Muscle layer of colon (tissue), 2 donors: Measurements from ENCODE around the gene ARNT2.

ENCODE experiments used
- H3K27ac ChIP-seq: one replicate; pipeline ENCODE4 v1.7.0; 2013; ENCODE audit warnings: low read depth, mild to moderate bottlenecking, low read length, moderate library complexity
- H3K27me3 ChIP-seq, 2 donors: one replicate each; pipeline ENCODE4 v1.7.0; 2013; ENCODE audit warnings: low read length in 2 of 2, mild to moderate bottlenecking in 2 of 2; ENCODE audit not compliant: insufficient read depth in 2 of 2, control insufficient read depth in 1 of 2
- H3K36me3 ChIP-seq: one replicate; pipeline ENCODE4 v1.7.0; 2013; ENCODE audit warnings: mild to moderate bottlenecking, low read length; ENCODE audit not compliant: insufficient read depth
- H3K4me1 ChIP-seq: one replicate; pipeline ENCODE4 v1.7.0; 2013; ENCODE audit warnings: mild to moderate bottlenecking, low read length; ENCODE audit not compliant: insufficient read depth
- H3K4me3 ChIP-seq, 2 donors: one replicate each; pipeline ENCODE4 v1.7.0; 2013; ENCODE audit warnings: low read length in 2 of 2, low read depth in 1 of 2, mild to moderate bottlenecking in 1 of 2, moderate library complexity in 1 of 2
- H3K9ac ChIP-seq: one replicate; pipeline ENCODE4 v1.7.0; 2013; ENCODE audit warnings: low read length
- H3K9me3 ChIP-seq: one replicate; pipeline ENCODE4 v1.7.0; 2013; ENCODE audit warnings: mild to moderate bottlenecking, low read length
- donor health status: abdominal sarcoma.
- donor health status: Adenocarcinoma of cecum.

The ARNT2 gene

GRCh38 chr15:80618685-80619400, 214.7 kb downstream of the ARNT2 start:
- H3K9me3 ChIP-seq: no peaks in the 10 kb centered on the region
- H3K27me3 ChIP-seq: no peaks in the 10 kb centered on the region
- no peak overlapping the region for H3K9ac ChIP-seq
- no peak overlapping the region for H3K27ac ChIP-seq
- H3K4me3 ChIP-seq: no peak overlapping the region
- H3K36me3 ChIP-seq: no peaks in the 10 kb centered on the region
- H3K4me1 ChIP-seq: peaks cover 10% of the 10 kb centered on the region

DNA sequence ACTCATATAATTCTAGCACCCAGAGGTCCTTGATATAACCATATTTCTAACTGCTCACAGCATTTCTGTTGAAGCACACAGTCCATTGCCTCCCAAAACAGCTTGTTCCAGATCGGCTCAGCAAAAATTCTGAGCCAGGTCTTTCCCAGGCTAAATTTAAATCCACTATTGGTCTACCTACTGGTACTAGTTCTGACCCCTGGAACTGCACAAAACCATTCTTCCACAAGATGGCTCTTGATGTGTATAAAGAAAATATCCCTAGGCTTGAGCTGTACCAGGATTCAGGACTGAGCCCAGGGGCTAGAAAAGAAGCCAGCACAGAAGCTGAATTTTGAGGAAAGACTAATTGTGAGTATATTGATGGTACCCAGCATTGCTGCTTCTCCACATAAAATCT, 215.5 kb downstream of the ARNT2 start:
- Histone ChIP-seq H3K27me3 (no peaks in the 10 kb centered on the region), H3K27ac (no peak overlapping the region), H3K4me1 (peaks cover 10% of the 10 kb centered on the region), H3K9ac (no peak overlapping the region), H3K9me3 (no peaks in the 10 kb centered on the region), H3K36me3 (no peaks in the 10 kb centered on the region), H3K4me3 (no peak overlapping the region)

DNA sequence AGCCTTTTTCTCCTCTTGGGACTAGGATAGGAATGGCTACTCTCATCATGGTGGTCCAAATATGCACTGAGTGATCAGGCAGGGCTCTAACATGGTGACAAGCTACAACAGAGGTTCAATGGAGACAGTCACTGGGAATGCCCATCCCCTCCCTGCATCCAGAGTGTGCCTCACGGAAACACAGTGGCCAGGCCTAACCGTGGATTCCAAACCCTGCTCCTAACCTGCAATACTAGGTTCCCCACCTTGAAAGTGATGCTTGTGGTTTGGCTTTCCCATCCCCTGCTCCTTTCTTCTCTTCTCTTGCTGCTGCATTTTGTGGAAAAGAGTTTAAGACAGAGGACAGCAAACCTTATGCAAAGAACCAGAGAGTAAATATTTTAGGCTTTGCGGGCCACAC, 216.0 kb downstream of the ARNT2 start:
- H3K27ac ChIP-seq: no peak overlapping the region
- no peaks in the 10 kb centered on the region for H3K36me3 ChIP-seq
- H3K4me1 ChIP-seq: peaks cover 10% of the 10 kb centered on the region

DNA sequence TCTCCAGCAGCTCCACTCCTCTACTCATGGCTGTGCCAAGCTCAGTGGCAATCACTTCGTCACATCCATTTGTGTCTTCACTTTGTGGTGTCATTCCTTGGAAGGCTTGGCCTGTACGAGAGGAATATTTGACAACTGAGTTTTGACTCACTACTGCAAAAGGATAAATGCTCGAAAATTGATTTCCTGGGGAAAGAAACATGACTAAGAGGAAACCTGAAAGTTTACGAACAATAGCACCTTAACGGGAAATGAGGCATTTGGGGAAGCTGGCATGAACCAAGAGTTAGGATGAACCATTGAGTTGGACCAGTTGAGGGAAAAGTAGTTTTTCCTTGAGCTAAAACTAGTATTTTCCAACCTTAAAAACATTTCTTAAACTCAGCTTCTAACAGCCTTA, 216.7 kb downstream of the ARNT2 start:
- Histone ChIP-seq H3K27me3 (no peaks in the 10 kb centered on the region), H3K4me1 (peaks cover 7% of the 10 kb centered on the region), H3K9ac (no peak overlapping the region), H3K9me3 (no peaks in the 10 kb centered on the region), H3K36me3 (no peaks in the 10 kb centered on the region), H3K27ac (no peak overlapping the region), H3K4me3 (no peak overlapping the region)

More for the DNA sequence above, 216.0 kb downstream of the ARNT2 start:
- Histone ChIP-seq H3K4me3 (no peak overlapping the region), H3K27me3 (no peaks in the 10 kb centered on the region), H3K9me3 (no peaks in the 10 kb centered on the region), H3K9ac (no peak overlapping the region)

DNA sequence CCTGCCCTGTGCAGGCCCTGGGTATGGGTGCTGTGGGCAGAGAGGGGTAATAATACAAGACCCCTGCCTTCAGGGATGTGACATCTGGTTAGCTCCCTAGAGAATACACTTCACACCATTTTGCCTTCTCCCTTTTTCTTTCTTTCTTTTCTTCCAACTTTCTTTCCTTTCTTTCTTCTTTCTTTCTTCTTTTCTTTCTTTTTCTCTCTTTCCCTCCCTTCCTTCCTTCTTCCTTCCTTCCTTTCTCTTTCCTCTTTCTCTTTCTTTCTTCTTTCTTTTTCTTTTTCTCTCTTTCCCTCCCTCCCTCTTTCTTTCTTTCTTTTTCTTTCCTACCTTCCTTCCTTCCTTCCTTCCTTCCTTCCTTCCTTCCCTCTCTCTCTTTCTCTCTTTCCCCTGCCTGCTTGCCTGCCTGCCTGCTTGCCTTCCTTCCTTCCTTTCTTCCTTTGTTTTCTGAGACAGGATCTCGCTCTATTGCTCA, 222.5 kb downstream of the ARNT2 start:
- Histone ChIP-seq H3K27me3 (no peaks in the 10 kb centered on the region), H3K4me3 (no peak overlapping the region), H3K9ac (no peak overlapping the region), H3K36me3 (no peaks in the 10 kb centered on the region), H3K9me3 (no peaks in the 10 kb centered on the region), H3K27ac (no peak overlapping the region), H3K4me1 (no peaks in the 10 kb centered on the region)

GRCh38 chr15:80629355-80629754, 225.2 kb downstream of the ARNT2 start:
- no peak overlapping the region for H3K27ac ChIP-seq

DNA sequence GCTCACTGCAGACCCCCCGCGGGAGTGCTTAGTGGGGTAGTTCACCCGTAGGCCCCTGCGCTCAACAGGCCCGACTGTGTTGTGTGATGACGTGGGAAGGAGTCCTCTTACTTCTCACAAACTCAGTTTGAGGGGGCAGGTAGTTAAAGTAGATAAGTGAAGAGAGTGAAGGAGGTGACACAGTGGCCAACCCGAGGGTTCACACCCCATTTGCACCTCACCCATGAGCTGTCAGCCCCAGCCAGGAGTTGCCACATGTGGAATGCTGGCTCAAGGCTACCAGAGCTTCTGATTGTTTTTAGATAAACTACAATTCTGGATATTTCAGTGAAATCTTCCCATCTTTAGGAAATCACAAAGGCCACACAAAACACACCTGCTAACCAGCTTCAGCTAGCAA, 226.8 kb downstream of the ARNT2 start:
- Histone ChIP-seq H3K36me3 (no peaks in the 10 kb centered on the region), H3K4me1 (no peaks in the 10 kb centered on the region), H3K27ac (no peak overlapping the region), H3K27me3 (no peaks in the 10 kb centered on the region), H3K9ac (no peak overlapping the region), H3K4me3 (no peak overlapping the region), H3K9me3 (no peaks in the 10 kb centered on the region)

More at GRCh38 chr15:80629355-80629754, 225.2 kb downstream of the ARNT2 start:
- Histone ChIP-seq H3K9ac (no peak overlapping the region), H3K27me3 (no peaks in the 10 kb centered on the region), H3K9me3 (no peaks in the 10 kb centered on the region), H3K36me3 (no peaks in the 10 kb centered on the region), H3K4me1 (no peaks in the 10 kb centered on the region), H3K4me3 (no peak overlapping the region)

DNA sequence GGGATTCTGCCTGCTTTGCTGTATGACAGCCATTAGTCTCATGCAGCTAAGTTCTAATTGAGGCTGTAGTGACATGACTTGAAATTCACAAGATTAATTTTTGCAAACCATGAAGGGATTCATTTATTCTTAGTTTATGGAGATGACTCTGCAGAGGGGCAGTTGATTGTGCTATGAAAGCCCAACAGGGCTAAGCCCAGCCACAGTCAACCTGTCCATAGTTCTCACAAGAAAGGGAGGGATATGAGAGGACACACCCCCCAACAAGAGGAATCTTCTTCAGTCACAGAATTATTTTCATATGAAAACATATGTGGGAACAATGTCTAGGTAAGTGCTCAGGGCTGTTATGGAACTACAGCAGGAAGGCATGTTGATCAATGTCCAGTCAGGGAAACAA, 229.0 kb downstream of the ARNT2 start:
- Histone ChIP-seq H3K27me3 (no peaks in the 10 kb centered on the region), H3K4me1 (no peaks in the 10 kb centered on the region), H3K27ac (no peak overlapping the region), H3K9me3 (no peaks in the 10 kb centered on the region), H3K36me3 (no peaks in the 10 kb centered on the region), H3K9ac (no peak overlapping the region), H3K4me3 (no peak overlapping the region)

GRCh38 chr15:80635953-80636352, 231.8 kb downstream of the ARNT2 start:
- no peak overlapping the region for H3K9ac ChIP-seq
- H3K9me3 ChIP-seq: no peaks in the 10 kb centered on the region
- no peaks in the 10 kb centered on the region for H3K36me3 ChIP-seq
- no peaks in the 10 kb centered on the region for H3K27me3 ChIP-seq
- no peaks in the 10 kb centered on the region for H3K4me1 ChIP-seq
- H3K27ac ChIP-seq: no peak overlapping the region
- no peak overlapping the region for H3K4me3 ChIP-seq

GRCh38 chr15:80636675-80637074, 232.5 kb downstream of the ARNT2 start:
- H3K4me3 ChIP-seq: no peak overlapping the region
- H3K4me1 ChIP-seq: no peaks in the 10 kb centered on the region
- no peaks in the 10 kb centered on the region for H3K36me3 ChIP-seq
- H3K27me3 ChIP-seq: no peaks in the 10 kb centered on the region
- no peaks in the 10 kb centered on the region for H3K9me3 ChIP-seq
- H3K27ac ChIP-seq: no peak overlapping the region
- H3K9ac ChIP-seq: no peak overlapping the region

- H3K4me3 ChIP-seq: no peak overlapping the region
- no peaks in the 10 kb centered on the region for H3K4me1 ChIP-seq
- no peaks in the 10 kb centered on the region for H3K27me3 ChIP-seq
- no peaks in the 10 kb centered on the region for H3K9me3 ChIP-seq
- no peak overlapping the region for H3K27ac ChIP-seq
- no peaks in the 10 kb centered on the region for H3K36me3 ChIP-seq
- H3K9ac ChIP-seq: no peak overlapping the region
Observed at GRCh38 chr15:80637747-80638146, 233.6 kb downstream of the ARNT2 start.

- no peak overlapping the region for H3K27ac ChIP-seq
- no peaks in the 10 kb centered on the region for H3K36me3 ChIP-seq
- no peak overlapping the region for H3K9ac ChIP-seq
- H3K4me1 ChIP-seq: no peaks in the 10 kb centered on the region
- H3K4me3 ChIP-seq: no peak overlapping the region
- H3K27me3 ChIP-seq: no peaks in the 10 kb centered on the region
- H3K9me3 ChIP-seq: no peaks in the 10 kb centered on the region
Observed at GRCh38 chr15:80638553-80639167, 234.5 kb downstream of the ARNT2 start.
